Measurements from ENCODE around the gene TUBA3E. TPM values are rescaled to one million over a fixed set of nuclear protein-coding genes. Genes with fewer than 3 reads are reported as not detected.
"Not testable (repeated sequence)": the region's sequence is repeated elsewhere in the genome, so short reads cannot be mapped to it uniquely, and the experiment has no call there.

Gene TUBA3E
- total RNA-seq, 6 donors from 2014 or later = not detected

DNA sequence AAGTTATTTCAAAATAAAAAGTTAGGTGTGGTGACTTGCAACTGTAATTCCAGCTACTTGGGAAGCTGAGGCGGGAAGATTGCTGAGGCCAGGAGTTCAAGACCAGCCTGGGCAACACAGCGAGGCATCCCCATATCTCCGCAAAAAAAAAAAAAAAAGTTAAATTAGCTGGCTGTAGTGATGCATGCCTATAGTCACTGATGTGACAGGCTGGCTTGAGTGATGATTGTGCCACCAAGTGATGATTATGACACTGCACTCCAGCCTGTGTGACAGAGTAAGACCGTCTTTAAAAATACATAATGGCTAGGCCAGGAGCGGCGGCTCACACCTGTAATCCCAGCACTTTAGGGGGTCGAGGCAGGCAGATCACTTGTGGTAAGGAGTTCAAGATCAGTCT, 28.3 kb downstream of the TUBA3E start:
- H3K36me3 ChIP-seq = peaks cover 12 to 95% (median 50%) of the 10 kb centered on the region in 4 donors
- no peak for TF ChIP-seq POLR2AphosphoS5 (IDR thresholded peaks at IDR 0.05)
- TF ChIP-seq POLR2A (IDR thresholded peaks at IDR 0.05) = no peak
- no peak for TF ChIP-seq EP300 (IDR thresholded peaks at IDR 0.05)
- TF ChIP-seq, protein P1, sequence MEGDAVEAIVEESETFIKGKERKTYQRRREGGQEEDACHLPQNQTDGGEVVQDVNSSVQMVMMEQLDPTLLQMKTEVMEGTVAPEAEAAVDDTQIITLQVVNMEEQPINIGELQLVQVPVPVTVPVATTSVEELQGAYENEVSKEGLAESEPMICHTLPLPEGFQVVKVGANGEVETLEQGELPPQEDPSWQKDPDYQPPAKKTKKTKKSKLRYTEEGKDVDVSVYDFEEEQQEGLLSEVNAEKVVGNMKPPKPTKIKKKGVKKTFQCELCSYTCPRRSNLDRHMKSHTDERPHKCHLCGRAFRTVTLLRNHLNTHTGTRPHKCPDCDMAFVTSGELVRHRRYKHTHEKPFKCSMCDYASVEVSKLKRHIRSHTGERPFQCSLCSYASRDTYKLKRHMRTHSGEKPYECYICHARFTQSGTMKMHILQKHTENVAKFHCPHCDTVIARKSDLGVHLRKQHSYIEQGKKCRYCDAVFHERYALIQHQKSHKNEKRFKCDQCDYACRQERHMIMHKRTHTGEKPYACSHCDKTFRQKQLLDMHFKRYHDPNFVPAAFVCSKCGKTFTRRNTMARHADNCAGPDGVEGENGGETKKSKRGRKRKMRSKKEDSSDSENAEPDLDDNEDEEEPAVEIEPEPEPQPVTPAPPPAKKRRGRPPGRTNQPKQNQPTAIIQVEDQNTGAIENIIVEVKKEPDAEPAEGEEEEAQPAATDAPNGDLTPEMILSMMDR (IDR thresholded peaks at IDR 0.05) = no peak
- DNase-seq = no peak

DNA sequence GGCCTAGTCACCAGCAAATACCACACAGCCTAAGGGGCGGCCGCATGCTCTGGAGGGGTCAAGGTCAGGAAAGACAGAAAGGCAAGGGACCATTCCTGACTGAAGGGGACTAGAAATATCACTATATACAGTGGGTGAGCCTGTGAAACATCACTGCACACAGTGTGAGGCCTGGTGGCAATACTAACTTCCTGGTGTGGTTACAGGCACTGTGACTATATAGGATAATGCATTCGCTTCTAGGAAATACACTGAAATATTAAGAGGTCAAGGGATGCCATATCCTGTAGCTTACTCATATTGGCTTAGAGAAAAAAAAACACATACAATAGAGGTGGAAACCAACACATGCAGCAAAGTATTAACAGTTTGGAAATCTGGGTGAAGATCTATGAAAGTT, 29.1 kb downstream of the TUBA3E start:
- H3K9me3 ChIP-seq; H3K27me3 ChIP-seq; ATAC-seq (ENCODE audit: low FRiP score in 2 of 2); DNase-seq; H3K27ac ChIP-seq; H3K4me3 ChIP-seq; H3K4me1 ChIP-seq: not testable (repeated sequence)
- 93 to 95% methylated on average over 3 of the region's 3 CpGs for WGBS, 2 donors
- H3K36me3 ChIP-seq = peaks cover 13 to 95% (median 51%) of the 10 kb centered on the region in 4 donors

More for the DNA sequence above, 28.3 kb downstream of the TUBA3E start:
- no peak overlapping the region for H3K27ac ChIP-seq
- H3K4me3 ChIP-seq = no peak overlapping the region
- no peaks in the 10 kb centered on the region for H3K27me3 ChIP-seq
- 84 to 95% methylated on average over 7 of the region's 7 CpGs for WGBS, 2 donors
- H3K9me3 ChIP-seq = no peaks in the 10 kb centered on the region
- ATAC-seq (ENCODE audit: low FRiP score in 2 of 2) = no peak
- H3K4me1 ChIP-seq = no peaks in the 10 kb centered on the region

DNA sequence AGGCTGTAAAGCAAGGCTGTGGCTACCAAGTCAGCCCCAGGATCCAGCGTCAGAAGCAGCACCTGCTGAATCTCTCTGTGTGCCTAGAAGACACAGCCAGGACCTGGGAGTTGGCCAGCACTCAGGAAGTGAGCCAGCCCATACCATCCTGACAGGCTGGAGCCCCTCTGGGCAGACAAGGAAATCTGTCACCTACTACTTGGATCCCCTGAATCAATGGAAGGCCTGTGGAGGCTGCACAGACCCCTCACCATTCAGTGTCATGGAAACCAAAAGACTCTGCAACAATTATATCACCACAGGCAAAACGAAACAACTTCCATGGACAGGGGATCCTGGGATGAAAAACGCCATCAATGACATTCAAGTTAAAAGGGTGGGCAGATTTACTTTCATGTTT, 31.6 kb downstream of the TUBA3E start:
- not testable (repeated sequence) for ATAC-seq (ENCODE audit: low FRiP score in 2 of 2); H3K9me3 ChIP-seq; H3K27me3 ChIP-seq; H3K27ac ChIP-seq; H3K4me3 ChIP-seq; H3K4me1 ChIP-seq; DNase-seq
- peaks cover 20 to 86% (median 55%) of the 10 kb centered on the region in 4 donors for H3K36me3 ChIP-seq
- WGBS, 2 donors = 82 to 99% methylated on average over 3 of the region's 3 CpGs

DNA sequence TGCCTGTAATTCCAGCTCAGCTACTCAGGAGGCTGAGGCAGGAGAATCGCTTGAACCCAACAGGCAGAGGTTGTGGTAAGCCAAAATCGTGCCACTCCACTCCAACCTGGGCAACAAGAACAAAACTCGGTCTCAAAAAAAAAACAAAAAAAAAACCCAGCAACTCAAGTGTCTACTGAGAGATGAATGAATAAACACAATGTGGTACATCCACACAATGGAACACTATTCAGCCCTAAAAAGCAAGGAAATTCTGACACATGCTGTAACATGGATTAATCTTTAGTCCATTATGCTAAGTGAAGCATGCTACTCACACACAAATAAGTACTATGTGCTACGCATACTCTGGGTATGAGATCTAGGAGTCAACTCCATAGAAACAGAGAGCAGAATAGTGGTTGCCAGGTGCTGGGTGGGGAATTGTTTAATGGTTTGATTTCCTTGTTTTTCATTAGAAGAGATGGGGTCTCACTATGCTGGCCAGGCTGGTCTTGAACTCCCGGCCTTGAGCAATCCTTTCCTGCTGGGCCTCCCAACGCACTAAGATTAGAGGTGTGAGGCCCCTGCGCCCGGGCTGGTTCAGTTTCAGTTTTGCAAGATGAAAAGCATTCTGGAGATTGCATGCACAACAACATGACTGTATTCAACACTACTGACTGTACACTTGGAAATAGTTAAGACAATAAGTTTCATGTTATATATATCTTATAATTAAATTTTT, 32.8 kb downstream of the TUBA3E start:
- Histone ChIP-seq H3K4me3 (no peak overlapping the region), H3K9me3 (no peaks in the 10 kb centered on the region), H3K27ac (no peak overlapping the region), H3K27me3 (no peaks in the 10 kb centered on the region), H3K4me1 (no peaks in the 10 kb centered on the region), H3K36me3 (peaks cover 20 to 81% (median 52%) of the 10 kb centered on the region in 4 donors)
- WGBS, 2 donors = 97 to 98% methylated on average over 8 of the region's 8 CpGs
- ATAC-seq (ENCODE audit: low FRiP score in 2 of 2) (no peak), DNase-seq (no peak)
- TF ChIP-seq EP300 (IDR thresholded peaks at IDR 0.05) (no peak), POLR2A (IDR thresholded peaks at IDR 0.05) (no peak), POLR2AphosphoS5 (IDR thresholded peaks at IDR 0.05) (no peak)
- TF ChIP-seq, protein P1 (IDR thresholded peaks at IDR 0.05) = no peak

DNA sequence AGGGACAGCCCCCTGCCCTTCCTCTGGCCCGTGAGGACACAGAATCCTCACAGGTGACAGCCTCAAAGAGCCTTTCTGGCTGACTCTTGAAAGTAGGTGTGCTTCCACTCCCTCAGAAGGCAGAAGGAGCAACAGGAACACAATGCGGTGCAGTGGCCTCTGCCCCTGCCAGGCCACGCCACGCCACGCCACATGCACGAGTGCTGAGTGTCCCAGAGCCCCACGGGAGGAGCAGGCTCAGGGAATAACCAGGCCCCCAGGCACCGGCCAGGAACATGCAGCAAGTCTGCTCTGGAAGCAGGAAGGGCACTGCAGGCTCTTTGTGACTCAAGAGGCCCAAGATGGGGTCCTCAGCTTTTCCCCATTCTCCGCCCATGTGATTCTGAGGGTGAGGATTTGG, 35.3 kb downstream of the TUBA3E start:
- Histone ChIP-seq H3K4me1 (no peaks in the 10 kb centered on the region), H3K27me3 (no peaks in the 10 kb centered on the region), H3K9me3 (no peaks in the 10 kb centered on the region), H3K27ac (no peak overlapping the region), H3K36me3 (peaks cover 17 to 84% (median 58%) of the 10 kb centered on the region in 4 donors), H3K4me3 (no peak overlapping the region)
- DNase-seq (no peak), ATAC-seq (ENCODE audit: low FRiP score in 2 of 2) (no peak)
- TF ChIP-seq POLR2A (IDR thresholded peaks at IDR 0.05) (no peak), EP300 (IDR thresholded peaks at IDR 0.05) (no peak), POLR2AphosphoS5 (IDR thresholded peaks at IDR 0.05) (no peak)
- TF ChIP-seq, protein P1 (IDR thresholded peaks at IDR 0.05) = no peak
- WGBS, 2 donors = 90 to 93% methylated on average over 8 to 9 of the region's 9 CpGs

DNA sequence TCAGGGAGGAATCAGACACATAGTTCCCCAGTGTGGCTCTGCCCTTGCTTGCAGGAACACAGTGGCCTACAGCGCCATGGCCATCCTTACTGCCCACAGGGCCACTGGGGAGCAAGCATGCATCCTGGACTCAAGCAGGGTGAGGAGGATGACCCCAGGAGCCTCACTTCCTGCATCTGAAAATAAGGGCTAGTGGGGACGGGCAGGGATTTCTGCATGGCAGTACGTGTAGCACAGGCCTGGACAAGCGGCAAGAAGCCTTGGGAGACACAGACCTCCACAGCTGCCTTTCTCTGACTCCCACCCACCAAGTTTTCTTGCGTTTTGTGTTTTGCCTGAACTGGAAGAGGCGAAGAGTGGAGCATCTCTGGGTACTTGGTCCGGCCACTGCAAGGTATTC, 35.8 kb downstream of the TUBA3E start:
- DNase-seq; H3K4me1 ChIP-seq; H3K9me3 ChIP-seq; ATAC-seq (ENCODE audit: low FRiP score in 2 of 2); H3K4me3 ChIP-seq; H3K27ac ChIP-seq; H3K27me3 ChIP-seq: not testable (repeated sequence)
- 97 to 98% methylated on average over 6 to 7 of the region's 7 CpGs for WGBS, 2 donors
- peaks cover 17 to 84% (median 56%) of the 10 kb centered on the region in 4 donors for H3K36me3 ChIP-seq

DNA sequence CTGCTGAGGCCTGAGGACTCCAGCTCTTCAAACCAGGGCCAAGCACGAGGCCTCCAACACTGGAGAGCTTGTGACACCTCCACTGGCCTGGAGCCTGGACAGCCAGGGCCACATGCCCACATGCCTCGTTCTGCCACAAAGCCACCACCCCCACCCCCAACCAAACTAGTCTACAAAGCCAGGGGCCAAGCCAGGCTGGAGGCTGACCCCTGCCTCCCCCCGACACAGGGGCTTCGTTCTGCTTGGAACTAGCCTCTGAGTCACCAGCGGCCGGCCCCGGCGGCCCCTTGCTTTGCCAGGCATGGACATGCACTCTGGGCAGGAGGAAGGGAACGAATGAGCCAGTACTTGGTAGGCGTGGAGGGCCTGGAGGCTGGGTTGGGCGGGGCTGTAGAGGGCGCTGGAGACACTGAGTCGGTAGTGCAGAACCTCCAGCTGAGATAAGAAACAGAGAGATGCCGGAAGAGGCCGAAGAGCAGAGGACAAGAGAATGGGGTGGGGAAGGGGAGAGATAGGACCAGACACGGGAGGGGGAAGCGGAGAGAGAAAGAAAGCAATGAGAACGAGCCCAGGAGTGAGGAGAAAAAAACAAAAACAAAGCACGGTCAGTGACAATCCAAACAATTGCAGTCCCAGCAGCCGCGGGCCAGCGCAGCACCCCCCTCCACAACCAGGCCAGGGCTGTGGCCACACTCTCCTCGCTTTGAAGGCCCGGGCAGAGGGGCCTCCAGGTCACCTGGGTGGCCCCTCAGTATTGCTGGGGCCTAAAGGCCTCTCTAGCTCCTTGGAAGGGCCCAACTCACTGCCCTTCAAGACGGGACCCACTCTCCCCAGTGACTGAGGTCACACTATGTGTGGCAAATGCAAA, 37.2 kb downstream of the TUBA3E start:
- H3K27me3 ChIP-seq; H3K4me3 ChIP-seq; H3K27ac ChIP-seq; H3K4me1 ChIP-seq; H3K9me3 ChIP-seq; ATAC-seq (ENCODE audit: low FRiP score in 2 of 2): not testable (repeated sequence)
- peak in 1 of 2 donors; percentile 71 for DNase-seq
- 87 to 90% methylated on average over 23 of the region's 25 CpGs for WGBS, 2 donors
- peaks cover 9 to 73% (median 48%) of the 10 kb centered on the region in 4 donors for H3K36me3 ChIP-seq
